ENCODE results near the gene ZNF853. TPM values are rescaled to one million over a fixed set of nuclear protein-coding genes. Genes with fewer than 3 reads are reported as not detected.
"Not testable (repeated sequence)": the region's sequence is repeated elsewhere in the genome, so short reads cannot be mapped to it uniquely, and the experiment has no call there.

ZNF853 gene
- total and polyA plus RNA-seq, 8 donors = 1.6 to 30.9 (median 5.6) TPM

DNA sequence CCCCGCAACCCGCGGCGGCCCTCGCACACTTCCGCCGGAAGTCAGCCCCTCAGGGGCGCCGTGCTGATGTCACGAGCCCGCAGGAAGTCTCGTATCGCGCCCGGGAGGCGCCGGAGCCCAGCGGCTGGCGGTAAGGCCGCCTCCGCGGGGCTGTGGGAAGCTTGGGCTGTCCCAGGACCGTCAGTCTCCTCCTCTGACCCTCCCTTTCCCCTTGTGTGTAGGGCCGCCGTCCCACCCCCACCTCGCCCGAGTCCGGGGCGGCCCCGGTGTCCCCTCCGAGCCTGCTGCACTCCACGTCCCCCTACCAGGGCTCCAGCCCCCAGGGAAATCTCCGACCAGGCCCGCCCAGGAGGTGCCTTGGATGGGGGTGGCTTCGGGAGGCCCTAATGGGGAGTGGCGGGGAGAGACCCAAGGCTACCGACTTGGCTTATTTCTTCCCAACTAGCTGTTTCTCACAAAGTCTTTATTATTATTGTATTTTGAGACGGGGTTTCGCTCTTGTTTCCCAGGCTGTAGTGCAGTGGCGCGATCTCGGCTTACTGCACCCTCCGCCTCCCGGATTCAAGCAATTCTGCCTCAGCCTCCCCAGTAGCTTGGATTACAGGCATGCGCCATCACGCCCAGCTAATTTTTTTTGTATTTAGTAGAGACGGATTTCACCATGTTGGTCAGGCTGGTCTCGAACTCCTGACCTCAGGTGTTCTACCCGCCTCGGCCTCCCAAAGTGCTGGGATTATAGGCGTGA lies 37.9 kb upstream of the ZNF853 start, which contains the start of gene ZDHHC4:
TSS of gene ZDHHC4 (plus strand) at position 86 of the 745 bp plus-strand sequence. CDS start 3,108 bp downstream, outside the sequence.
- peaks cover 18 to 36% (median 34%) of the 10 kb centered on the region in 4 donors for H3K36me3 ChIP-seq

DNA sequence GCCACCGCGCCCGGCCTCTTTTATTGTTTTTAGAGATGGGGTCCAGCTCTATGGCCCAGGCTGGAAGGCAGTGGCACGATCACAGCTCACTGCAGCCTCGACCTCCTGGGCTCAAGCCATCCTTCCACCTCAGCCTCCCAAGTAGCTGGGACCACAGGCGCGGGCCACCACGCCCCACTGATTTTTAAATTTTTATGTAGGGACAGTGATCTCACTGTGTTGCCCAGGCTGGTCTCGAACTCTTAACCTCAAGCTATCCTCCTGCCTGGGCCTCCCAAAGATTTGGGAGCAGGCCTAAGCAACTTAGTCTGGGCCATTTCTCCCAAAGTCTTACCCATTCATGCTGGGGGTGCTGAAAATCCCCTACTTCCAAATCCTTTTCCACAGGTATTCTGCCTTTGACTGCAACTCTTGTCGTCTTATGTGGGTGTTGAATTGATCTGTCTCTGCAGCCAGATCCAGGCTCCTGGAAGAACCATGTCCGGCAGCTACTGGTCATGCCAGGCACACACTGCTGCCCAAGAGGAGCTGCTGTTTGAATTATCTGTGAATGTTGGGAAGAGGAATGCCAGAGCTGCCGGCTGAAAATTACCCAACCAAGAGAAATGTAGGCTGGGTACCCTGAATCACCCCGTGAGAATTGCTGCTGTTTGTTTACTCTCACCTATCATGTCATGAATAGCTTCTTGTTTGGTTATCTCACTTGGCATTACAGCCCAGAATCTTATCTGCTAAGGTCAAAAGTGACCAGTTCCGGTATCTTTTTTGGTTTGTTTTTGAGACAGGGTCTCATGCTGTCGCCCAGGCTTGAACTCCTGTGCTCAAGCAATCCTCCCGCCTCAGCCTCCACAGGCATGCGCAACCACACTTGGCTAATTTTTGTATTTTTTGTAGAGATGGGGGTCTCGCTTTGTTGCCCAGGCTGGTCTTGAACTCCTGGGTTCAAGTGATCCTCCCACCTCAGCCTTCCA lies 37.0 kb upstream of the ZNF853 start:
- no peak for TF ChIP-seq POLR2A (IDR thresholded peaks at IDR 0.05)
- TF ChIP-seq, protein P1, sequence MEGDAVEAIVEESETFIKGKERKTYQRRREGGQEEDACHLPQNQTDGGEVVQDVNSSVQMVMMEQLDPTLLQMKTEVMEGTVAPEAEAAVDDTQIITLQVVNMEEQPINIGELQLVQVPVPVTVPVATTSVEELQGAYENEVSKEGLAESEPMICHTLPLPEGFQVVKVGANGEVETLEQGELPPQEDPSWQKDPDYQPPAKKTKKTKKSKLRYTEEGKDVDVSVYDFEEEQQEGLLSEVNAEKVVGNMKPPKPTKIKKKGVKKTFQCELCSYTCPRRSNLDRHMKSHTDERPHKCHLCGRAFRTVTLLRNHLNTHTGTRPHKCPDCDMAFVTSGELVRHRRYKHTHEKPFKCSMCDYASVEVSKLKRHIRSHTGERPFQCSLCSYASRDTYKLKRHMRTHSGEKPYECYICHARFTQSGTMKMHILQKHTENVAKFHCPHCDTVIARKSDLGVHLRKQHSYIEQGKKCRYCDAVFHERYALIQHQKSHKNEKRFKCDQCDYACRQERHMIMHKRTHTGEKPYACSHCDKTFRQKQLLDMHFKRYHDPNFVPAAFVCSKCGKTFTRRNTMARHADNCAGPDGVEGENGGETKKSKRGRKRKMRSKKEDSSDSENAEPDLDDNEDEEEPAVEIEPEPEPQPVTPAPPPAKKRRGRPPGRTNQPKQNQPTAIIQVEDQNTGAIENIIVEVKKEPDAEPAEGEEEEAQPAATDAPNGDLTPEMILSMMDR (IDR thresholded peaks at IDR 0.05) = no peak
- TF ChIP-seq POLR2AphosphoS5 (IDR thresholded peaks at IDR 0.05) = no peak
- TF ChIP-seq EP300 (IDR thresholded peaks at IDR 0.05) = no peak
- Histone ChIP-seq H3K4me3 (peak overlapping the region; percentile 55 to 87 (median 60)), H3K4me1 (peaks cover 0 to 16% (median 12%) of the 10 kb centered on the region in 4 donors), H3K36me3 (peaks cover 27 to 45% (median 42%) of the 10 kb centered on the region in 4 donors), H3K27me3 (no peaks in the 10 kb centered on the region), H3K9me3 (no peaks in the 10 kb centered on the region), H3K27ac (peak overlapping the region in 4 of 5 donors; percentile 91 to 97 (median 95))
- WGBS, 5 donors = 81 to 85% (median 83%) methylated on average over 18 of the region's 18 CpGs
- DNase-seq = no peak
- intact Hi-C loops (cut with DNase I; ENCODE audit: low total_unique reads) = no loop called here

More for the DNA sequence above, 37.9 kb upstream of the ZNF853 start, which contains the start of gene ZDHHC4:
- WGBS, 5 donors = 10 to 15% (median 14%) methylated on average over 43 to 51 of the region's 51 CpGs
- Histone ChIP-seq H3K4me1 (peaks cover 0 to 16% (median 12%) of the 10 kb centered on the region in 4 donors), H3K27ac (peak within 1 kb of the TSS; percentile 88 to 97 (median 95)), H3K4me3 (peak within 1 kb of the TSS; percentile 55 to 87 (median 60)), H3K27me3 (no peaks in the 10 kb centered on the region), H3K9me3 (no peaks in the 10 kb centered on the region)
- intact Hi-C loops (cut with DNase I; ENCODE audit: low total_unique reads) = no loop called here
- TF ChIP-seq POLR2AphosphoS5 (IDR thresholded peaks at IDR 0.05) (peak; percentile 89 to 99 (median 96)), POLR2A (IDR thresholded peaks at IDR 0.05) (peak in 2 of 4 donors; percentile 63 to 80), EP300 (IDR thresholded peaks at IDR 0.05) (no peak)
- TF ChIP-seq, protein P1 (IDR thresholded peaks at IDR 0.05) = no peak
- DNase-seq = peak; percentile 89 to 97

DNA sequence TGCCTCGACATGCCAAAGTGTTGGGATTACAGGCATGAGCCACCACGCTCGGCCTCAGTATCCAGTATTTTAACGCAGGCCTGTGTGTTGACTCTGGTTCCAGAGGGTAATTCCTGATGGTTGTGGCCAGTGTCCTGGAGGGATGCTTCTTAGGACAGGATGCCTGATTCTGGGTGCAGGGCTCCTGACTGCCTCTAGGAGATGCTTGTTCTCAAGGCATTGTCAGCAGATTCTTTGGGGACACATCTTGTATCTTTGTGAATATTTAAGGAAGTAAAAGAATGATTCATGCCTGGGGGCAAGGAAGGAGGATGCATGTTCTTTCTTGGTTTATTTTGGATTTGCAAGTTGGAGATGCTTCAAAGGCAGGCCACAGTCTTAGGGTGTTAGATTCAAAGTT lies 36.0 kb upstream of the ZNF853 start:
- Histone ChIP-seq H3K36me3 (peaks cover 33 to 55% (median 52%) of the 10 kb centered on the region in 4 donors), H3K27ac (no peak overlapping the region), H3K9me3 (no peaks in the 10 kb centered on the region), H3K4me1 (peaks cover 0 to 16% (median 12%) of the 10 kb centered on the region in 4 donors), H3K27me3 (no peaks in the 10 kb centered on the region), H3K4me3 (no peak overlapping the region)
- intact Hi-C loops (cut with DNase I; ENCODE audit: low total_unique reads) = no loop called here
- DNase-seq = no peak
- TF ChIP-seq, protein P1 (IDR thresholded peaks at IDR 0.05) = no peak
- TF ChIP-seq EP300 (IDR thresholded peaks at IDR 0.05) (no peak), POLR2A (IDR thresholded peaks at IDR 0.05) (no peak)
- 91 to 100% (median 96%) methylated on average over 4 of the region's 4 CpGs for WGBS, 5 donors

DNA sequence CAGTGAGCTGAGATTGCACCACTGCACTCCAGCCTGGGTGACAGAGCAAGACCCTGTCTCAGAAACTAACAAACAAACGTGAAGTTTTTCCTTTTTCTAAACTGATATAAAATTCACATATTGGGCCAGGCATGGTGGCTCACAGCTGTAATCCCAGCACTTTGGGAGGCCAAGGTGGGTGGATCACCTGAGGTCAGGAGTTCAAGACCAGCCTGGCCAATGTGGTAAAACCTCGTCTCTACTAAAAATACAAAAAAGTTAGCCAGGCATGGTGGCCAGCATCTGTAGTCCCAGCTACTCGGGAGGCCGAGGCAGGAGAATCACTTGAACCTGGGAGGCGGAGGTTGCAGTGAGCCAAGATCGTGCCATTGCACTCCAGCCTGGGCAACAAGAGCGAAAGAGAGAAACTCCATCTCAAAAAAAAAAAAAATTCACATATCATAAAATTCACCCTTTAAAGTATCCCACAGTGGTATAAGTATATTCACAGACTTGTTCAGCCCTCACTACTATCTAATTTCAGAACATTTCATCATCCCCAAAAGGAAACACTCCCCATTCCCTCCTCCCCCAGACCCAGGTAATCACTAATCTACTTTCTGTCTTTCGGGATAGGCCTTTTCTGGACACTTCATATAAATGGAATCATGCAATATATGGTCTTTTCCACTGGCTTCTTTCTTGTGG lies 29.5 kb upstream of the ZNF853 start:
- intact Hi-C loops (cut with DNase I; ENCODE audit: low total_unique reads); H3K4me3 ChIP-seq; H3K9me3 ChIP-seq; H3K27me3 ChIP-seq; DNase-seq; H3K27ac ChIP-seq: not testable (repeated sequence)
- 90 to 96% (median 93%) methylated on average over 8 of the region's 8 CpGs for WGBS, 5 donors
- Histone ChIP-seq H3K36me3 (peaks cover 41 to 82% (median 78%) of the 10 kb centered on the region in 4 donors), H3K4me1 (peaks cover 9 to 12% (median 11%) of the 10 kb centered on the region in 4 donors)

All from stomach (tissue), 9 donors.